ENCODE data around the gene CDKL1.

- TF ChIP-seq CTCF (IDR thresholded peaks at IDR 0.05; ENCODE audit: extremely low read depth in 1 of 2, insufficient read depth in 1 of 2, low read depth in 1 of 2, low read length in 2 of 2) (no peak), EZH2 (IDR thresholded peaks at IDR 0.05; ENCODE audit: borderline replicate concordance, low read depth, low read length, severe bottlenecking) (no peak), POLR2A (IDR thresholded peaks at IDR 0.05; ENCODE audit: low read depth, low read length) (no peak), MAX (IDR thresholded peaks at IDR 0.05; ENCODE audit: insufficient read depth, insufficient read length) (no peak), POLR2AphosphoS5 (IDR thresholded peaks at IDR 0.05; ENCODE audit: insufficient read depth, low read depth, low read length) (no peak), JUN (IDR thresholded peaks at IDR 0.05; ENCODE audit: borderline replicate concordance, insufficient read depth, insufficient read length, low read depth) (no peak)
These were observed 1.2 kb downstream of the CDKL1 start for GRCh38 chr14:50395448-50395847.

Data from endothelial cell of umbilical vein (primary cell).